Esophagus squamous epithelium (tissue), 4 donors: Measurements from ENCODE around the gene ZNF644.

Experiments
- POLR2A ChIP-seq, 4 donors: fragments of 450-650 bp; IDR thresholded peaks; one replicate each; pipeline ENCODE4 v1.6.1; 2017; ENCODE audit warnings: antibody characterized with exemption in 4 of 4, mild to moderate bottlenecking in 4 of 4, moderate library complexity in 3 of 4
- TF ChIP-seq, protein P1 (sequence below), 6 experiments: fragments of 450-650 bp in 4 of 6; fragments of 200-600 bp in 2 of 6; sonication (generic) in 2 of 6; IDR thresholded peaks; one replicate each; pipeline ENCODE4 v1.5.1; 2016 to 2019; ENCODE audit warnings: antibody characterized with exemption in 6 of 6, mild to moderate bottlenecking in 4 of 6, moderate library complexity in 4 of 6

DNA sequence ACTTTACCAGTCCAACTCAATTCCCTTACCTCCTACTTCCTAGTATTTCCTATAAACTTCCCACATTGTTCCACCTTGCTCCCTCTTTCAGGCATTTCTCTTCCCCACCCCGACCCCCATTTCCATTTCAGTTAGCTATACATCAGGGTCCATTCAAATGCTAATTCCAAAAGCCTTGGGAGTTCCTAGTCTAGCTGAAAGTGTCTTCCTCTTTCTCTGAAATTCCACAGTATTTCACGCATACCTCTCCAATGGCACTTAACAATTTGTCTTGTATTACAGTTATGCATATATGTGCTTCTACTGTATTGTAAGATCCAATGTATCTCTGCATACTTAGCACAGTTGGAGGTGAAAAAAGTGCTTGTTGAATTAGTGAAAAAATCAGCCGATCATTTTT, 94.9 kb downstream of the ZNF644 start:
- TF ChIP-seq, protein P1, sequence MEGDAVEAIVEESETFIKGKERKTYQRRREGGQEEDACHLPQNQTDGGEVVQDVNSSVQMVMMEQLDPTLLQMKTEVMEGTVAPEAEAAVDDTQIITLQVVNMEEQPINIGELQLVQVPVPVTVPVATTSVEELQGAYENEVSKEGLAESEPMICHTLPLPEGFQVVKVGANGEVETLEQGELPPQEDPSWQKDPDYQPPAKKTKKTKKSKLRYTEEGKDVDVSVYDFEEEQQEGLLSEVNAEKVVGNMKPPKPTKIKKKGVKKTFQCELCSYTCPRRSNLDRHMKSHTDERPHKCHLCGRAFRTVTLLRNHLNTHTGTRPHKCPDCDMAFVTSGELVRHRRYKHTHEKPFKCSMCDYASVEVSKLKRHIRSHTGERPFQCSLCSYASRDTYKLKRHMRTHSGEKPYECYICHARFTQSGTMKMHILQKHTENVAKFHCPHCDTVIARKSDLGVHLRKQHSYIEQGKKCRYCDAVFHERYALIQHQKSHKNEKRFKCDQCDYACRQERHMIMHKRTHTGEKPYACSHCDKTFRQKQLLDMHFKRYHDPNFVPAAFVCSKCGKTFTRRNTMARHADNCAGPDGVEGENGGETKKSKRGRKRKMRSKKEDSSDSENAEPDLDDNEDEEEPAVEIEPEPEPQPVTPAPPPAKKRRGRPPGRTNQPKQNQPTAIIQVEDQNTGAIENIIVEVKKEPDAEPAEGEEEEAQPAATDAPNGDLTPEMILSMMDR (IDR thresholded peaks at IDR 0.05): no peak
- TF ChIP-seq POLR2A (IDR thresholded peaks at IDR 0.05): no peak
